Ishikawa (cell line): ENCODE data around the gene MAD1L1.

ENCODE experiments used
- CEBPB ChIP-seq: IDR thresholded peaks from 2 replicates; pipeline ENCODE4 v1.6.1; 2012
- CREB1 ChIP-seq: IDR thresholded peaks from 2 replicates; pipeline ENCODE4 v1.6.1; 2012; ENCODE audit warnings: low read depth
- EGR1 ChIP-seq: IDR thresholded peaks from 2 replicates; pipeline ENCODE4 v1.6.1; 2012
- EP300 ChIP-seq: IDR thresholded peaks from 2 replicates; pipeline ENCODE4 v1.6.1; 2012; ENCODE audit warnings: borderline replicate concordance
- FOXM1 ChIP-seq: IDR thresholded peaks from 2 replicates; pipeline ENCODE4 v1.6.1; 2012; ENCODE audit warnings: low read depth, borderline replicate concordance
- MAX ChIP-seq: IDR thresholded peaks from 2 replicates; pipeline ENCODE4 v1.6.1; 2012
- NFIC ChIP-seq: IDR thresholded peaks from 2 replicates; pipeline ENCODE4 v1.6.1; 2012
- RAD21 ChIP-seq: IDR thresholded peaks from 2 replicates; pipeline ENCODE4 v1.6.1; 2012; ENCODE audit warnings: low read depth
- TAF1 ChIP-seq: IDR thresholded peaks from 2 replicates; pipeline ENCODE4 v1.6.1; 2012; ENCODE audit warnings: low read depth, mild to moderate bottlenecking
- TCF12 ChIP-seq: IDR thresholded peaks from 2 replicates; pipeline ENCODE4 v1.6.1; 2012; ENCODE audit warnings: low read depth
- TEAD4 ChIP-seq: IDR thresholded peaks from 2 replicates; pipeline ENCODE4 v1.6.1; 2012
- USF1 ChIP-seq: IDR thresholded peaks from 2 replicates; pipeline ENCODE4 v1.6.1; 2012
- YY1 ChIP-seq: IDR thresholded peaks from 2 replicates; pipeline ENCODE4 v1.6.1; 2012; ENCODE audit warnings: low read depth
- ZBTB7A ChIP-seq: IDR thresholded peaks from 2 replicates; pipeline ENCODE4 v1.6.1; 2012; ENCODE audit warnings: low read depth
- TF ChIP-seq, protein P1 (sequence below): IDR thresholded peaks from 2 replicates; pipeline ENCODE4 v1.6.1; 2012; ENCODE audit warnings: low read depth, mild to moderate bottlenecking

Gene MAD1L1

DNA sequence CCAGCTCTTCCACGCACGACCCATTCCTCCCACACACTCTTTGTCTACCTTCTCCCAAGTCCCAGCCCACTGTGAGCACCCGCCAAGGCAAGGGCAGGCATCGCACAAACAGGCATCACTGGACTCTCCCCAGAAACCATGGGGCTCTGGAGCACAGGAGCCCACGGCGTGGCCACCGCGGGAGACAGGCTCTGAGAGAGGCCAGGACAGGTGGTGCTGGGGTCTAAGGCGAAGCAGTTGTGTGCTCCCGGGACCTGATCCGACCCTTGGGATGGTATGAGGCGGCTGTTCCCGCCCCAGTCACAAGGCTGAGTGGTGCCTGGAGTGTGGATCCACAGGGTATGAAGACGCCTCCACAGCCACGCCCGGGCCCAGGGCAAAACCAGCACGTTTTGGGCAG, 156.9 kb downstream of the MAD1L1 start:
- TF ChIP-seq TCF12 (no peak), RAD21 (no peak), CEBPB (no peak), FOXM1 (no peak)

DNA sequence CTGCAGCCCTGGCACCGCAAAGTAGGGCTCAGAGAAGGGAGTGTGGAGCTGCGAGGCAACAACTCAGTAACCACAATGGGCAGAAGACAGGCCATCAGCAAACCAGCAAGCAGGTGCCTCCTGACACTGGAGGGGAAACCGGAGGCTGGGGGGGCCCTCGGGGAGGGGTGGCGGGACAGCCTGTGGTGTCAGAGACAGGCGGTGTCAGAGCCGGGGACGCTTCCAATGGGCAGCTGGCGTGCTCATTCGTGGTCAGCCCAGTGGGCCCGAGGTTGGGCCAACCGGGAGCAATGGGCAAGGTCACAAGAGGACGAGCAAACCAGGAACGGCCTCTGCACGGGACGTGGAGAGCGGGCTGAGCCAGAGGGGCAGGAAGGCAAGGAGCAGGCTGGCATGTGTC, 158.1 kb downstream of the MAD1L1 start:
- TF ChIP-seq FOXM1 (no peak), MAX (no peak), ZBTB7A (no peak), CREB1 (no peak), USF1 (no peak)

DNA sequence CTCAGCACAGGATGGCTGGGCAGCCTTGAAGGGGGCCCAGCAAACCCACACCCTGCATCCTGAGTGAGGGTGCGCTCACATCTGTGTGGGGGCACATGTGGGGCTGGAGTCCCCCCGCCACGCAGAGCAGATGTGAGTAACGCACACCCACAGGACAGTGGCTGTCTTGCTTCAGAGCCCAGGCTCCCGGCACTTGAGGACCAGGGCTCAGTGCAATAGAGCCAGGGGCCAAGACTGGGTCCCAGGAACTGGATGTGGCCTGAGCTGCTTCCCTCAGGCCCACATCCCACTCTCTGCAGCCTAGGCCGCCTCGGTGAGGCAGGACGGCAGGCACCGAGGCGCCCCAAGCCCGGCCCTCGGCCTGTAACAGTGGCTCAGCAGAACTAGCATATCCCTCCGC, 159.9 kb downstream of the MAD1L1 start:
- TF ChIP-seq TAF1 (no peak), EGR1 (no peak), TCF12 (no peak), MAX (no peak), ZBTB7A (no peak), USF1 (no peak), TEAD4 (no peak), RAD21 (no peak), FOXM1 (no peak), CEBPB (no peak), NFIC (no peak), YY1 (no peak), EP300 (no peak)
- TF ChIP-seq, protein P1, sequence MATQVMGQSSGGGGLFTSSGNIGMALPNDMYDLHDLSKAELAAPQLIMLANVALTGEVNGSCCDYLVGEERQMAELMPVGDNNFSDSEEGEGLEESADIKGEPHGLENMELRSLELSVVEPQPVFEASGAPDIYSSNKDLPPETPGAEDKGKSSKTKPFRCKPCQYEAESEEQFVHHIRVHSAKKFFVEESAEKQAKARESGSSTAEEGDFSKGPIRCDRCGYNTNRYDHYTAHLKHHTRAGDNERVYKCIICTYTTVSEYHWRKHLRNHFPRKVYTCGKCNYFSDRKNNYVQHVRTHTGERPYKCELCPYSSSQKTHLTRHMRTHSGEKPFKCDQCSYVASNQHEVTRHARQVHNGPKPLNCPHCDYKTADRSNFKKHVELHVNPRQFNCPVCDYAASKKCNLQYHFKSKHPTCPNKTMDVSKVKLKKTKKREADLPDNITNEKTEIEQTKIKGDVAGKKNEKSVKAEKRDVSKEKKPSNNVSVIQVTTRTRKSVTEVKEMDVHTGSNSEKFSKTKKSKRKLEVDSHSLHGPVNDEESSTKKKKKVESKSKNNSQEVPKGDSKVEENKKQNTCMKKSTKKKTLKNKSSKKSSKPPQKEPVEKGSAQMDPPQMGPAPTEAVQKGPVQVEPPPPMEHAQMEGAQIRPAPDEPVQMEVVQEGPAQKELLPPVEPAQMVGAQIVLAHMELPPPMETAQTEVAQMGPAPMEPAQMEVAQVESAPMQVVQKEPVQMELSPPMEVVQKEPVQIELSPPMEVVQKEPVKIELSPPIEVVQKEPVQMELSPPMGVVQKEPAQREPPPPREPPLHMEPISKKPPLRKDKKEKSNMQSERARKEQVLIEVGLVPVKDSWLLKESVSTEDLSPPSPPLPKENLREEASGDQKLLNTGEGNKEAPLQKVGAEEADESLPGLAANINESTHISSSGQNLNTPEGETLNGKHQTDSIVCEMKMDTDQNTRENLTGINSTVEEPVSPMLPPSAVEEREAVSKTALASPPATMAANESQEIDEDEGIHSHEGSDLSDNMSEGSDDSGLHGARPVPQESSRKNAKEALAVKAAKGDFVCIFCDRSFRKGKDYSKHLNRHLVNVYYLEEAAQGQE = no peak

DNA sequence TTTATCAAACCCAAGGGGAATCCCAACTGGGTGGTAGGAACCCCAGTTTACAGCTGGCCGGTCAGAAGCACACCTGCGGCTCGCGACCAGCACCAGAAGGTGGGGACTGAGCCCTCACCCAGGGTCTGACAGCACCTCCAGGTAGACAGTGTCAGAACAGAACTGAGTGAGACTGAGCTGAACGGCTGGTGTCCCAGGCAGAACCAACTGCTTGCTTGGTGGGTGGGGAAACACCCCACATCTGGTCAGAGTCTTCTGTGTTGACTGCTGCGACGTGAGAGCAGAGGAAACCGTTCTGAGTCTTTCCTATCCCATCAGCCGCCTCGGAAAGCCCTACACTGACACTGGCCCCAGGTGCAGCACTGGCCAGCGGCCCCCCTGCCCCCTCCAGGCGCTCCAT, 160.7 kb downstream of the MAD1L1 start:
- TF ChIP-seq FOXM1 (no peak), TAF1 (no peak), NFIC (no peak), USF1 (no peak)

GRCh38 chr7:2071133-2071832, 161.5 kb downstream of the MAD1L1 start:
- TF ChIP-seq EP300 (no peak), USF1 (no peak), CEBPB (no peak), TEAD4 (no peak), EGR1 (no peak), NFIC (no peak), TCF12 (no peak), RAD21 (no peak), MAX (no peak), ZBTB7A (no peak), TAF1 (no peak), CREB1 (no peak), FOXM1 (no peak), YY1 (no peak)
- TF ChIP-seq, protein P1 = no peak

GRCh38 chr7:2070151-2070763, 162.5 kb downstream of the MAD1L1 start:
- TF ChIP-seq RAD21 (no peak), MAX (no peak), YY1 (no peak), TCF12 (no peak), CEBPB (no peak), TAF1 (no peak), EP300 (no peak), FOXM1 (no peak), USF1 (no peak), CREB1 (no peak), TEAD4 (no peak), NFIC (no peak), ZBTB7A (no peak), EGR1 (no peak)
- TF ChIP-seq, protein P1 = no peak
